HG03135 (cell line): ENCODE data around the gene SNX14.

ENCODE experiments used
- ATAC-seq: cut with Tn5 transposase; IDR thresholded peaks from one replicate; pipeline ENCODE4 v1.9.1; 2021; ENCODE audit warnings: mild to moderate bottlenecking, moderate library complexity; ENCODE audit not compliant: unreplicated experiment

Gene SNX14

DNA sequence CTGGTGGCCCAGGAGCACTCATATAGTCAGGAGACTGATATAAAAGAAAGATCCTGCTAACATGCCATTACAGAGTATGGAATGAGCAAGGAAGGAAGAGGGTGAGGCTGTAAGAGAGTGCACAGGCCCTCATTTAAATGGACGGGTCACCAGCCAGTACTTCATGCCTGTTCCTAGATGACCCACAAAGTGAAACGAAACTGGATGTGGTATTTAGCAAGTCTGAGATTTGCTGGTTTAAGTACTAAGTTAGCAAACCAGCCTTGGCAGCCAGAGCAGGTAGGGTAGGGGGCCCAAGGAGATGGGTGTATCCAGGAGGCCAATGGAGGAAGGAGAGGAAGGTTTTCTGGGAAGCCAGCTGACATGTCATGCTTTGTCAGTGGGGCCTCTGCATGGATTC lies 127.9 kb downstream of the SNX14 start:
- ATAC-seq, result no peak

DNA sequence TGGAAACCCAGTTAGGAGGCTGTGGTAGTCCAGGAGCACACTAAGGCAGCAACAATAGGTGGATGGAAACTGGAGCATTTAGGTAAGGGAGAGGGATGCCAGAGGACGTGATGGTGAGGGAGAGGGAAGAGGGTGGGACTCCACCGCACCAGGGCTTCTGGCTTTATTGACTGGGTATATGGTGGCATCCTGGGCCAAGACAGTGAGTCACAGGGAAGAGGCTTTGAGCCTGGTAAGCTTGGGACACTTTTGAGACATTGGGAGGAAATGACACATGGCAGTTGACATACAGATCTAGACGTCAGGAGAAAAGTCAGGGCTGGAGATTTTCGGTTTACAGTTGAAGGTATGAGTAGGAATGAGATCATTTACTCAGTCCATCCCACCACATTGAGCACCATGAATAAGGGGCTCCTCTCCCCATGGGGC lies 128.9 kb downstream of the SNX14 start:
- no peak for ATAC-seq

DNA sequence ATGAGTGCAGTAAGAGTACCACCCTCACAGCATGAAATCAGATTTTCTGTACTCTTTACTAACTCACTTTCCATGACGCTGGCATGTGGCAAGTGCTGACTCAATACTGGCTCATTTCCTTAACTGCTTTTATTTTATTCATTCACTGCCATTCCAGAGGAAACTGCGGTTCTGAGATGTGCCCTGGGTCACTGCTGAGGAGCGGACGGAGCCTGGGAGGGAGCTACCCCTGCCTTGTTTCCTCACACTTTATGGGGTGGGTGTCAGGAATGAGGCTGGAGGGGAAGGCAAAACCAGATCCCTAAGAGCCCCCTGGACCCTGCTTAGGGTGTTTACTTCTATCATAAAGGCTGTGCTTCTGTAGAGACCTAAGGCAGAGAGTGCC lies 129.4 kb downstream of the SNX14 start:
- ATAC-seq, result no peak

DNA sequence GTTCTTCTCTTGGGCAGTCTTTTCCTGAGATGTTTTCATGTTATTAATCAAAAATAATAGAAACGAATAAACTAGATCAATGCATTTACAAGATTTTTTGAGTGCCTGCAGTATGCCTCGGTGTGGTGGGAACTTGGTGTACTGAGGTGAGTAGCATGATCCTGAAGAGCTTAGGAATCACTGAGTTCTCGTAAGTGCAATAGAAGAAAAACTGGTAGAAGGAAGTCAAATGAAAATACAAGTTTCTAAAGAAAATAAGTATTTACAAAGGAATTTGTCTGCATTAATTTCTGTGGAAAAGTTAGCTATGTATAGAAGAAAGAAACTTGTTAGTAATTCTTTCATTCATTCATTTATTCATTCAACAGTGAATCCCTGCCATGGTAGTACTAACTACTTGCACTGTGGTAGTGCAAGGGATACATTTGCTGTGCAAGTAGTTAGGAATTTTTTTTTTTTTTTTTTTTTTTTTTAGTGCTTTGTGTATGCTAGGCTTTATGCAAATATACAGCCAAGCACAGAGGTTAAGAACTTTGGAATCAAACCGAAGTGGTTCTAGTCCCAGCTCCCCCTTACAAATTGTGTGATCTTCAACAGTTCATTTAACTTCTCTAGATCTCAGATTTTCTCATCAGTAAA lies 129.9 kb downstream of the SNX14 start:
- ATAC-seq, result no peak

DNA sequence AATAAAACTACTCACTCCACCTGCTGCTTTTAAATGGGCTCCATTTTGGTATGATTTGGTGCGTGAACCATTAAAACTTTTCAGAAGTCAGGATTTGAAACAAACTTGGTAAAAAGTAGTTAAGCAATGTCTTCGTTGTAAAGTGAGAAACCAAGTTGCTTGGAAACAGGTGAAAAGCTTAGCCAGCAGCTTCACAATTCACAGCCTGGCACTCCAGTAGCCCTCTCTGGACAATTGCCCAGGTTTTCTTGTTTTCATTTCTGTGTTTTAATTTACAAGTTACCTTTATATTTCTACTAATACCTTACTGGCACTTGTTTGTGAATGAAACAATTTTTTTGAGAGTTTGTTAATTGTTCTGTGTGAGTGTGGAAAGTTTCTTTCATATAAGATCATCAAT lies 131.0 kb downstream of the SNX14 start:
- no peak for ATAC-seq

DNA sequence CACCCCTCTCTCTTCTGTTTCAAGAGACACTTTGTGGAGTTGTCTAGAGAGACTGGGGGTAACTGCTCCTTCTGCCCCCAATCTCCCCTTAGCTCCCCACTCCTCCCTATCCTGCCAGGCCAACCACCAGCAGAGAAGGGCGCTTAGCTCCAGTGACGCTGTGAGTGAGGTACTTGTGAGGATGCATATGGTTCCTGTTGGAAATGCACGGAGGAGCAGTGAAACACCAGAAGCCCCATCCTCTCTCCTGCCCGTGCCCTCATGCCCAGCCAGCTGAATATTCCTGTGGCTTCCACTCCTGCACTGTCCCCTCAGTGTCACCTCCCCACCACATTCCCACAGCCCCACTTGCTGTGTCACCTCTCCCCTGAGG lies 131.9 kb downstream of the SNX14 start:
- peak; percentile 6 for ATAC-seq

DNA sequence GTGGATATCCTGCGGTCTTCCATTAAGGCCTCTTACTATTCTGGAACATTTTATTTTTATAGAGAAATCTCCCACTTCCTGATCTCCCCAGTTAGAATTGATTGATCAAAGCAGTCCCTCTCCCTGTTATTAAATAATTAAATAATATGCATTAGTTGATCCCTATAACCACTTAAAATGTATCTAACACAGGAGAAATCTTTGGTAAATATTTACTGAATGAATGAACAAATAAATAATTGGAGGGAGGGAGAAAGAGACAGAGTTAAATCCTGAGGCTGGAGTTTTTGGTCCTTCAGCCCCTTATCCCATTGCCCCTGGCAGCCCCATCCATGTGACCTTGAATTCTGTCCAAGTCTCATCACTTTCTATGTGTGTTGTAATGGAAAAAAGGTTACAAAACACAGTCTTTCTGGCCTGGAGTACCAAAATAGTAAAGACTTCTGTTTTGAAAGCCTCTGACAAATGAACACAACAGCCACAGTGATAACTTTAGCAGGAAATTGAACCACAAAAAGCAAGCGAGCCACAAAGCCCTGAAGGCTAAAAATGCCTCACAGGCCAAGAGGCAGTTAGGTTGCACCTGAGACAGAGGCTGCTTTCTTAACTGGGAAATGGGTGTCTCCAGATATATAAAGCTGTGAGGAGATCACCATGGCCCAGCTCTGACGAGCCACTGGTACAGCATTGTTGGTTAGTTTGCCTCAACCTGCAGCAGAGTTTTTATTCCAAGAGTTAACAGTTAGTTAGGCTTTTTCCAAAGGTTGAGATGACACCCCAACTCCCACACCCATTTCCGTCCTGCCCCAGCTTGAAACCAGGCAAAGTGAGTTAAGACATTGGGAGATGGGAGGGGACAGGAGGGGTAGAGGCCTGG lies 132.5 kb downstream of the SNX14 start:
- peak; percentile 75 for ATAC-seq

DNA sequence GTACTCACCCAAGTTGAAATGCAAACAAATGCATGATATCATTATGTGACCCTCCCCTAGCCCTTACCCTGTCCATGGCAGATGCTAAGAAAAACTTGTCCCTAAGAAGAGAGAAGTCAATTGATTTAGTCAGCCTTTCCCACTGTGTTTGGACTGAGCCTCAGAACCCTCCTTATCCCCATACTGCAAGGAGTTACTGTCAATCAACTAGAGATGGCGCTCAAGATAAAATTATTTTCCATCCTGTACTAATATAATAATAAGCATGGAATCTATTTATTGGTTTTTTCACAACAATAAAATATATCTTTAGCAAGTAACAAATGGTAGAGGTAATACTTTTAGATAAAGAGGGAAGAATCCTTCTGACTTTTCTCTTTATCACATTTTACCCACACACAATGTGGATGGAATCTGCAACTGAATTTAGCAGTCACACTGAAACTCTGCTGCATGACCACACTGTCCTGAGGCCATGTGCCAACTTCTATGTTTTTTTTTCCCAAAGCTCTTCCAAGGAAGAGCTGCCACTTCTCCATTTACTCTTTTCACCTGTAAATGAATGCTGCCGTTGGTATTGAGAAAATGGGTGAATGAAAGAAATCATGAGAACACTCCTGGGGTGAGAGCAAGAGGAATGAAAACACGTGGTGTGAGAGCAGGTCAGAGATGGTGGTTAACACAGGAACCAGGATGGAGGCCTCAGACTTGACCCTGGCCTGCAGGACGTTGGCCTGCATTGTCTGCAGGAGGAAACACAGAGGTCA lies 133.3 kb downstream of the SNX14 start:
- ATAC-seq, result no peak

DNA sequence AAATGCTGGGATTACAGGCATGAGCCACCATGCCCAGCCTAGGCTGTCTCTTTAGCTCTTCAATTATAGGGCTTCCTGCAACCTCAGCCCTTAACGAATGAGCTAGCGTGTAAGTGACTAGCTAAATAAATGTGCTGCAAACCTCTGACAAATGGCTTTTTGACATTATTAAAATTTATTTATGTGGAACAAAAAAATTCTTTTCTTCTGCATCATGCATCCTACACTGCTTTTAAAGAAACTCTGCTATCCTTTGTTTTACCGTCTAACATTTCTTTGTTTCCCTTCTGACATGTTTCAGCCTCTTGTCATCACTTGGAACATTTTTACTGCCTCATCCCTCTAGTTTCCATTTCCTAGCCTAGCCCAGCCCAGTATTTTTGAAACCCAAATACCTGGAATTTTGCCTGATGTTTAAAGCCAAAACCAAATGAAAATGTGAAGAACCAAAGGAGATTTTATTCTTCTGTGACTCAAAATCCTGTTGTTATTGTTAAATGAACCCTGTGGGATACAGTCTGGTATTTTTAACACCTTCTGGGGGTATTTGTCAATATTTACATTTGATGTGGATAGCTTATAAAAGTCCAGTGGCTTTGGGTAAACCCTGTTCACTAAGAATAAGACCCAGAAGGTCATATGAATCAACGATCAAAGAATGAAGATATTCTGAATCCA lies 134.3 kb downstream of the SNX14 start:
- no peak for ATAC-seq

DNA sequence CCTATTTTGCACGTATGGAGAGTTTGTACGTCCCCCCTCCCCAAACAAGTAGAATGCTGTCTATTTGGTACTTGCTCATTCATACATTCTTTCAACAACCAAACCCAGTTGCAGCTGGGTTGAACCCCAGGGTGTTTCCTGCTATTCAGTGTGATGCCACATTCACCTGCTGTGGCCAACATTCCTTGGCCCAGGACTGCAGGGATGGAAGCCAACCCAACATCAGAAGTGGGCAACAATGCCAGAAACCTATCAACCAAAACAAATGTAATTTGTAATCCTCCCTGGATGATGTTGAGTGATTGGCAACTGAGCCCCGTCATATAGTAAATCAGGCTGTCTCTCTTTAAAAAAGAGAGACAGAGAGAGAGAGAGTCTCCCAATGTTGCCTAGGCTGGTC lies 134.9 kb downstream of the SNX14 start:
- no peak for ATAC-seq

DNA sequence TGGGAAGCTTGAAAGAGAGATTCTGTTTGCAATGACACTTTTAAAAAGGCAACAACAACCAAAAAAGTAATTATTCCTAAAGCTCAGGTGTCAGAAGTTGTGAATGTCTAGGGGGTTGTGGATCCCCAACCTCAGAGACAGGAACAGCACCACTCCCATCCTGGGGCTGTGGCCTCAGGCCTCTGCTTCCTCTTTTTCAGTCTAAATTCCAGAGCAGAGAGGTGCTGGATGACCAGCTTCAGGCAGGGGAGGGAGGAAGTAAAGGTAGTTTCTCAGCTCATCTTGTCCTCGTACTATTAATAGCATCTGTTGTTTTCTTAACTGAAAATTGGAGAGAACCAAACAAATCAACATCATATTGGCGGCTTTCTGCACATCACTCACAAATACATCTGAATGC lies 135.5 kb downstream of the SNX14 start:
- no peak for ATAC-seq

DNA sequence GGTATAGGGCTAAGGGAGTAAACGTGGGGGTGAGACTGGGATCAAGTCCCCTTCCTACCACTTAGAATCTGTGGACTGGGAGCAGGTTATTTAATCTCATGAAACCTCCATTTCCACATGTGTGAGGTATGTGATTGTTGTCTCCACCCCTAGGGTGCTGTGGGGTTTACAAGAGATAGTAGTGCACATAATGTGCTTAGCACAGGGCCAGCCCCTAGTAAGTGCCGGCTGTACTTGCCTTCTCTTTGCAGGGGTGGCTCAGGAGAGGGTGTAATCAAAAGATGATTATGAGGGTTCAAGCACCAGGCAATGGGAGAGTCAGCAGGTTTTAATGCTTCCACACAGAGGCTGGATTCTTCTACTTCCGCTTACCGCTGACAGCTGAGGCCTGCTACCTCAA lies 136.9 kb downstream of the SNX14 start:
- ATAC-seq, result no peak
